Astrocyte (in vitro differentiated cells and primary cell): Measurements from ENCODE around the gene MCTP1. TPM values are rescaled to one million over a fixed set of nuclear protein-coding genes. Genes with fewer than 3 reads are reported as not detected.

ENCODE experiments used
- DNase-seq: peaks from one replicate; pipeline ENCODE4 v3.0.0-alpha.2; 2010; ENCODE audit warnings: low read depth
- FAIRE-seq: peaks from 2 replicates; lab custom pipeline; 2011; peaks lifted over from hg19 to GRCh38; lab: Jason Lieb, UNC
- H2AFZ ChIP-seq: 2 replicates; pipeline ENCODE4 v1.6.0; 2012; ENCODE audit warnings: low read depth, low read length, inconsistent platforms
- H3K27ac ChIP-seq: 2 replicates; pipeline ENCODE4 v1.5.1; 2011; ENCODE audit warnings: low read depth, low read length, inconsistent platforms
- H3K27me3 ChIP-seq: 2 replicates; pipeline ENCODE4 v1.6.0; 2011; ENCODE audit warnings: low read length, inconsistent platforms; ENCODE audit not compliant: insufficient read depth
- H3K36me3 ChIP-seq: 2 replicates; pipeline ENCODE4 v1.5.1; 2011; ENCODE audit warnings: low read length, inconsistent platforms; ENCODE audit not compliant: insufficient read depth
- H3K4me1 ChIP-seq: 2 replicates; pipeline ENCODE4 v1.5.1; 2011; ENCODE audit warnings: low read length, inconsistent platforms; ENCODE audit not compliant: insufficient read depth
- H3K4me2 ChIP-seq: 2 replicates; pipeline ENCODE4 v1.6.0; 2012; ENCODE audit warnings: low read length, inconsistent platforms
- H3K4me3 ChIP-seq: 2 replicates; pipeline ENCODE4 v1.5.1; 2011; ENCODE audit warnings: low read depth, mild to moderate bottlenecking, low read length, inconsistent platforms; ENCODE audit not compliant: insufficient read depth
- H3K79me2 ChIP-seq: 2 replicates; pipeline ENCODE4 v1.6.0; 2012; ENCODE audit warnings: mild to moderate bottlenecking, low read length, inconsistent platforms; ENCODE audit not compliant: insufficient read depth
- H3K9ac ChIP-seq: 2 replicates; pipeline ENCODE4 v1.6.0; 2012; ENCODE audit warnings: mild to moderate bottlenecking, low read length, inconsistent platforms
- H3K9me3 ChIP-seq: 2 replicates; pipeline ENCODE4 v1.5.1; 2012; ENCODE audit warnings: low read depth, mild to moderate bottlenecking, low read length, inconsistent platforms; ENCODE audit not compliant: insufficient read depth
- H4K20me1 ChIP-seq: 2 replicates; pipeline ENCODE4 v1.6.0; 2012; ENCODE audit warnings: low read length, inconsistent platforms; ENCODE audit not compliant: insufficient read depth
- H3K27ac Mint-ChIP-seq: one replicate; pipeline ENCODE4 v1.8.0; 2021; ENCODE audit warnings: mild to moderate bottlenecking, mixed read lengths; ENCODE audit not compliant: unreplicated experiment
- H3K27me3 Mint-ChIP-seq: one replicate; pipeline ENCODE4 v1.8.0; 2021; ENCODE audit warnings: low read depth, mixed read lengths; ENCODE audit not compliant: unreplicated experiment
- H3K36me3 Mint-ChIP-seq: one replicate; pipeline ENCODE4 v1.8.0; 2021; ENCODE audit warnings: low read depth, mixed read lengths; ENCODE audit not compliant: unreplicated experiment
- H3K4me1 Mint-ChIP-seq: one replicate; pipeline ENCODE4 v1.8.0; 2021; ENCODE audit warnings: low read depth, mixed read lengths; ENCODE audit not compliant: unreplicated experiment
- H3K4me3 Mint-ChIP-seq: one replicate; pipeline ENCODE4 v1.8.0; 2021; ENCODE audit warnings: mild to moderate bottlenecking, moderate library complexity, mixed read lengths; ENCODE audit not compliant: unreplicated experiment
- H3K9me3 Mint-ChIP-seq: one replicate; pipeline ENCODE4 v1.8.0; 2021; ENCODE audit warnings: mild to moderate bottlenecking, mixed read lengths; ENCODE audit not compliant: unreplicated experiment
- EZH2 ChIP-seq: IDR thresholded peaks from 2 replicates; pipeline ENCODE4 v1.6.1; 2012; ENCODE audit warnings: mild to moderate bottlenecking, low read length, inconsistent platforms; ENCODE audit not compliant: insufficient read depth
- total RNA-seq: library from RNA; stranded (reverse); gene quantifications from 2 replicates; pipeline ENCODE4 v1.2.1, GENCODE V29; 2021
- TF ChIP-seq, protein P1 (sequence below): IDR thresholded peaks from 2 replicates; pipeline ENCODE4 v1.5.1; 2011; ENCODE audit warnings: low read depth, mild to moderate bottlenecking, inconsistent platforms, low read length, moderate library complexity; ENCODE audit not compliant: insufficient read depth

The MCTP1 gene
- total RNA-seq, 1 donor from 2014 or later, result 40.6 TPM

DNA sequence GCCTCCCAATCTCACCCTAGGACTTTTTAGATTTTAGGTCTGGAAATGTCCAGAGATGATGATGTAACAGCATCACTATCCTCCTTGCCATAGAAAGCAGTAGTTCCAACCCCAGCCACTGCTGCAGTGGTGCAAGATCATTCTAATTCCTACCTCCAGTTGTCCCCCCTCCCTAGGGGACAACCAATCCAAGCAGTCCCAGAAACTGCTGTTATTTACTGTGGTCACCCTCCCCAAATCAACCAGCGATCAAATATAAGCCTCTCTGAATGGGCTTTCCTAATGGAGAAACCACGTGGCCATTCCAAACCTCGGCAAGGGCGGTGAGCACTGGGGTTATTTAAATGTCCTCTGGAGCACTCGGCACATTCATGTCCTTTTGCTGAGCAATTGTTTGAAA is 506.6 kb downstream of the MCTP1 start:
- H3K4me3 Mint-ChIP-seq, result no peak overlapping the region
- H3K27ac ChIP-seq, result no peak overlapping the region
- H3K79me2 ChIP-seq, result no peaks in the 10 kb centered on the region
- H3K9me3 Mint-ChIP-seq, result peaks cover 2% of the 10 kb centered on the region
- H3K27me3 Mint-ChIP-seq, result no peaks in the 10 kb centered on the region
- no peak overlapping the region for H3K4me3 ChIP-seq
- no peaks in the 10 kb centered on the region for H3K36me3 ChIP-seq
- peaks cover 5% of the 10 kb centered on the region for H3K4me1 ChIP-seq
- DNase-seq (no peak), FAIRE-seq (no peak)
- no peaks in the 10 kb centered on the region for H3K9me3 ChIP-seq
- H4K20me1 ChIP-seq, result no peaks in the 10 kb centered on the region
- TF ChIP-seq, protein P1, sequence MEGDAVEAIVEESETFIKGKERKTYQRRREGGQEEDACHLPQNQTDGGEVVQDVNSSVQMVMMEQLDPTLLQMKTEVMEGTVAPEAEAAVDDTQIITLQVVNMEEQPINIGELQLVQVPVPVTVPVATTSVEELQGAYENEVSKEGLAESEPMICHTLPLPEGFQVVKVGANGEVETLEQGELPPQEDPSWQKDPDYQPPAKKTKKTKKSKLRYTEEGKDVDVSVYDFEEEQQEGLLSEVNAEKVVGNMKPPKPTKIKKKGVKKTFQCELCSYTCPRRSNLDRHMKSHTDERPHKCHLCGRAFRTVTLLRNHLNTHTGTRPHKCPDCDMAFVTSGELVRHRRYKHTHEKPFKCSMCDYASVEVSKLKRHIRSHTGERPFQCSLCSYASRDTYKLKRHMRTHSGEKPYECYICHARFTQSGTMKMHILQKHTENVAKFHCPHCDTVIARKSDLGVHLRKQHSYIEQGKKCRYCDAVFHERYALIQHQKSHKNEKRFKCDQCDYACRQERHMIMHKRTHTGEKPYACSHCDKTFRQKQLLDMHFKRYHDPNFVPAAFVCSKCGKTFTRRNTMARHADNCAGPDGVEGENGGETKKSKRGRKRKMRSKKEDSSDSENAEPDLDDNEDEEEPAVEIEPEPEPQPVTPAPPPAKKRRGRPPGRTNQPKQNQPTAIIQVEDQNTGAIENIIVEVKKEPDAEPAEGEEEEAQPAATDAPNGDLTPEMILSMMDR, result no peak
- no peak for TF ChIP-seq EZH2
- H3K9ac ChIP-seq, result no peak overlapping the region
- H2AFZ ChIP-seq, result no peak overlapping the region
- no peak overlapping the region for H3K27ac Mint-ChIP-seq
- peaks cover 7% of the 10 kb centered on the region for H3K36me3 Mint-ChIP-seq
- no peak overlapping the region for H3K4me2 ChIP-seq
- H3K27me3 ChIP-seq, result no peaks in the 10 kb centered on the region
- peaks cover 2% of the 10 kb centered on the region for H3K4me1 Mint-ChIP-seq

- no peak overlapping the region for H3K4me2 ChIP-seq
- H4K20me1 ChIP-seq, result no peaks in the 10 kb centered on the region
- H3K27ac Mint-ChIP-seq, result no peak overlapping the region
- no peak overlapping the region for H3K4me3 Mint-ChIP-seq
- no peak for TF ChIP-seq EZH2
- TF ChIP-seq, protein P1, result no peak
- no peak for DNase-seq
- H3K27me3 ChIP-seq, result no peaks in the 10 kb centered on the region
- H3K9me3 Mint-ChIP-seq, result peaks cover 2% of the 10 kb centered on the region
- H3K36me3 ChIP-seq, result no peaks in the 10 kb centered on the region
- no peaks in the 10 kb centered on the region for H3K27me3 Mint-ChIP-seq
- H3K27ac ChIP-seq, result no peak overlapping the region
- no peak overlapping the region for H3K9ac ChIP-seq
- H2AFZ ChIP-seq, result no peak overlapping the region
- H3K36me3 Mint-ChIP-seq, result peaks cover 7% of the 10 kb centered on the region
- no peaks in the 10 kb centered on the region for H3K79me2 ChIP-seq
- H3K9me3 ChIP-seq, result no peaks in the 10 kb centered on the region
- peaks cover 2% of the 10 kb centered on the region for H3K4me1 Mint-ChIP-seq
- FAIRE-seq, result no peak
- peaks cover 5% of the 10 kb centered on the region for H3K4me1 ChIP-seq
- no peak overlapping the region for H3K4me3 ChIP-seq
Measured at GRCh38 chr5:94777056-94777880, 507.6 kb downstream of the MCTP1 start.

DNA sequence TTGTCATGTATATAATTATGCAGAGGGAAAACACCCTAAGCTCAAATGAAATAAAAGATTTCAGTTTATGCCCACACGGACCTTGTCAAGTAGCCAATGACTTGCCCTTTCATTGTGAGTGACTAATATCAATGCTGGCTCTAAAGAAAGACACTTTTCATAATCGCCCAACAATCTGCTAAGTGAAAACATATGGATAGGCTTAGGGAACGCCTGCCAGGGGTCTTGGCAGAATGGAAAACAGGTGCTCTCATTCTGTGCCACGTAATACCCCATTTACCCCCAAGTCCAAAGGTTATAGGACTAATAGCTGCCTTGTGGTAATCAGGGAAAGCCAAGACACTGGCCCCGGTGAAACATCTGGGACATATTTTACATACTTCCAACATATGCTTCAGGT is 508.7 kb downstream of the MCTP1 start:
- no peaks in the 10 kb centered on the region for H3K79me2 ChIP-seq
- H3K27me3 ChIP-seq, result no peaks in the 10 kb centered on the region
- no peak overlapping the region for H2AFZ ChIP-seq
- H3K4me1 Mint-ChIP-seq, result peaks cover 2% of the 10 kb centered on the region
- H3K36me3 ChIP-seq, result no peaks in the 10 kb centered on the region
- no peaks in the 10 kb centered on the region for H3K9me3 ChIP-seq
- no peaks in the 10 kb centered on the region for H4K20me1 ChIP-seq
- H3K4me3 ChIP-seq, result no peak overlapping the region
- H3K9me3 Mint-ChIP-seq, result peaks cover 2% of the 10 kb centered on the region
- peak; percentile 43 for DNase-seq
- no peak for TF ChIP-seq EZH2
- peak overlapping the region; percentile 37 for H3K4me2 ChIP-seq
- peaks cover 11% of the 10 kb centered on the region for H3K36me3 Mint-ChIP-seq
- no peaks in the 10 kb centered on the region for H3K27me3 Mint-ChIP-seq
- H3K9ac ChIP-seq, result no peak overlapping the region
- no peak for FAIRE-seq
- no peak overlapping the region for H3K27ac Mint-ChIP-seq
- peaks cover 5% of the 10 kb centered on the region for H3K4me1 ChIP-seq
- no peak overlapping the region for H3K4me3 Mint-ChIP-seq
- H3K27ac ChIP-seq, result no peak overlapping the region
